GM12878 (cell line): ENCODE measurements around the gene DLK1. TPM values are rescaled to one million over a fixed set of nuclear protein-coding genes. Genes with fewer than 3 reads are reported as not detected.

Source experiments
- ATAC-seq: fragments of 200-7000 bp; cut with Tn5 transposase; 3 replicates; pipeline ENCODE4 v1.9.1; 2020; ENCODE audit warnings: mild to moderate bottlenecking, moderate library complexity
- BruUV-seq: library from RNA; stranded (reverse); fragments of 400-500 nt; replicated peaks from 2 replicates; lab custom pipeline; 2021; lab: Mats Ljungman, UMichigan
- CTCF ChIA-PET: fragments of 300-600 bp; sonication (Branson Sonifier 250); formaldehyde crosslinking; extraction: SDS; loops from one replicate; lab custom pipeline; 2021; ENCODE audit warnings: inconsistent platforms; lab: Yijun Ruan, JAX
- POLR2A ChIA-PET: fragments of 350-600 bp; formaldehyde crosslinking; extraction: SDS; loops from one replicate; lab custom pipeline; 2021; ENCODE audit warnings: inconsistent platforms; lab: Charles Lee
- RAD21 ChIA-PET: fragments of 300-600 bp; sonication (Branson Sonifier 250); formaldehyde crosslinking; loops from one replicate; lab custom pipeline; 2023; ENCODE audit warnings: antibody characterized with exemption; ENCODE audit not compliant: unreplicated experiment; lab: Charles Lee
- SMC1A ChIA-PET: fragments of 300-600 bp; sonication (Branson Sonifier 250); formaldehyde crosslinking; loops from one replicate; lab custom pipeline; 2023; ENCODE audit not compliant: unreplicated experiment, uncharacterized antibody; lab: Charles Lee
- DNase-seq: peaks from one replicate; pipeline ENCODE4 v3.0.0-alpha.2; 2011; ENCODE audit warnings: low read depth, low spot score
- FAIRE-seq: peaks from 3 replicates; lab custom pipeline; 2011; peaks lifted over from hg19 to GRCh38; lab: Jason Lieb, UNC
- H2AFZ ChIP-seq: 2 replicates; pipeline ENCODE4 v1.6.0; 2011; ENCODE audit warnings: low read depth, low read length, control low read depth; ENCODE audit not compliant: control insufficient read depth
- H3K27ac ChIP-seq: 2 replicates; pipeline ENCODE4 v1.5.1; 2011; ENCODE audit warnings: control low read depth; ENCODE audit not compliant: control insufficient read depth, insufficient read depth
- H3K27me3 ChIP-seq, 2 experiments: replicated peaks in 1 of 2; 2 replicates each; pipeline versions ENCODE4 v1.6.0 to v1.6.1; 2011; ENCODE audit warnings: low read length in 1 of 2; ENCODE audit not compliant: control insufficient read depth in 2 of 2, insufficient read depth in 2 of 2
- H3K36me3 ChIP-seq, 2 experiments: 2 replicates each; pipeline ENCODE4 v1.5.1; 2011; ENCODE audit warnings: low read length in 1 of 2; ENCODE audit not compliant: control insufficient read depth in 2 of 2, insufficient read depth in 2 of 2
- H3K4me1 ChIP-seq: 2 replicates; pipeline ENCODE4 v1.6.1; 2011; ENCODE audit warnings: mild to moderate bottlenecking, low read length, moderate library complexity, mixed read lengths; ENCODE audit not compliant: control insufficient read depth, insufficient read depth
- H3K4me2 ChIP-seq: 2 replicates; pipeline ENCODE4 v1.6.0; 2011; ENCODE audit warnings: control low read depth; ENCODE audit not compliant: control insufficient read depth, insufficient read depth
- H3K4me3 ChIP-seq: fragments of 200-600 bp; sonication (generic); 2 replicates; pipeline ENCODE4 v1.5.1; 2016
- H3K79me2 ChIP-seq: 2 replicates; pipeline ENCODE4 v1.6.0; 2011; ENCODE audit warnings: low read length; ENCODE audit not compliant: control insufficient read depth, insufficient read depth
- H3K9ac ChIP-seq: 2 replicates; pipeline ENCODE4 v1.8.0; 2011; ENCODE audit warnings: low read length, control low read depth, mixed read lengths; ENCODE audit not compliant: control insufficient read depth, insufficient read depth
- H3K9me3 ChIP-seq: replicated peaks from 3 replicates; pipeline ENCODE4 v1.5.1; 2011; ENCODE audit warnings: mild to moderate bottlenecking, low read length; ENCODE audit not compliant: control insufficient read depth, insufficient read depth
- H4K20me1 ChIP-seq: 2 replicates; pipeline ENCODE4 v1.6.0; 2011; ENCODE audit not compliant: control insufficient read depth, insufficient read depth
- HDAC6 ChIP-seq: fragments of 200-600 bp; sonication (generic); IDR thresholded peaks from one replicate; pipeline ENCODE4 v1.8.0; 2017; ENCODE audit warnings: antibody characterized with exemption; ENCODE audit not compliant: unreplicated experiment
- IRF4 ChIP-seq: IDR thresholded peaks from 2 replicates; pipeline ENCODE4 v1.6.1; 2011; ENCODE audit warnings: low read depth, low read length
- JUND ChIP-seq: IDR thresholded peaks from 2 replicates; pipeline ENCODE4 v1.6.1; 2012; ENCODE audit warnings: low read depth, mild to moderate bottlenecking, low read length, improper control_type of control experiment, moderate library complexity
- MXI1 ChIP-seq: fragments of 150-350 bp; IDR thresholded peaks from 2 replicates; pipeline ENCODE4 v1.6.1; 2011; ENCODE audit warnings: low read depth, mild to moderate bottlenecking, inconsistent platforms, low read length, improper control_type of control experiment
- RUNX3 ChIP-seq: IDR thresholded peaks from 2 replicates; pipeline ENCODE4 v1.6.1; 2012; ENCODE audit warnings: low read length, inconsistent platforms
- STAT1 ChIP-seq: fragments of 450-650 bp; conservative IDR thresholded peaks from 2 replicates; pipeline ENCODE4 v1.6.1; 2014; ENCODE audit warnings: antibody characterized with exemption, mild to moderate bottlenecking
- YBX1 ChIP-seq: fragments of 450-650 bp; IDR thresholded peaks from 2 replicates; pipeline ENCODE4 v1.6.1; 2016; ENCODE audit warnings: antibody characterized with exemption
- ZNF622 ChIP-seq: fragments of 450-650 bp; IDR thresholded peaks from 2 replicates; pipeline ENCODE4 v1.6.1; 2017; ENCODE audit warnings: mild to moderate bottlenecking, inconsistent platforms
- WGBS: methylation state at CpG from one replicate; pipeline ENCODE4 v1.1.6; 2016; ENCODE audit warnings: low lambda C conversion rate; ENCODE audit not compliant: insufficient replicate concordance, insufficient coverage; ENCODE audit errors: missing lambda C conversion rate; 5-methylcytosine and 5-hydroxymethylcytosine counted together
- in situ Hi-C: fragments of 300-500 bp; cut with MboI; formaldehyde crosslinking; loops from 9 replicates; pipeline ENCODE4 v1.14.3; 2018; ENCODE audit warnings: mixed read lengths
- intact Hi-C: fragments of 100-400 bp; cut with micrococcal nuclease; formaldehyde crosslinking; loops from one replicate; pipeline ENCODE4 v1.14.2; 2022; ENCODE audit not compliant: unreplicated experiment
- polyA plus RNA-seq, 11 experiments: library from polyadenylated mRNA; depleted of rRNA in 4 of 11; unstranded in 6 of 11; stranded (reverse) in 5 of 11; fragments of >200 nt; fragmentation: Nextera tagmentation in 4 of 11; fragmentation: Illumina TruSeq in 1 of 11; extraction: Ambion mirVana in 4 of 11; extraction: Trizol in 1 of 11; gene quantifications; 1 replicate in 1 of 11; 2 replicates in 10 of 11; pipeline versions ENCODE4 v1.2.1 to v1.2.3, GENCODE V29; 2011 to 2016; ENCODE audit warnings: inconsistent platforms in 2 of 11, missing spikeins in 2 of 11, low read depth in 1 of 11
- total RNA-seq, 4 experiments: library from RNA; depleted of rRNA in 3 of 4; stranded (reverse); fragments of >200 nt in 3 of 4; fragmentation: Illumina TruSeq in 1 of 4; extraction: Trizol in 1 of 4; gene quantifications; 2 replicates each; pipeline versions ENCODE4 v1.2.1 to v1.2.3, GENCODE V29; 2013 to 2021

Gene DLK1
- total and polyA plus RNA-seq, 10 of the 15 experiments (the other 5 are each of a cell fraction or from before 2014, with no cell fraction given): 0.87 TPM; not detected in 9

DNA sequence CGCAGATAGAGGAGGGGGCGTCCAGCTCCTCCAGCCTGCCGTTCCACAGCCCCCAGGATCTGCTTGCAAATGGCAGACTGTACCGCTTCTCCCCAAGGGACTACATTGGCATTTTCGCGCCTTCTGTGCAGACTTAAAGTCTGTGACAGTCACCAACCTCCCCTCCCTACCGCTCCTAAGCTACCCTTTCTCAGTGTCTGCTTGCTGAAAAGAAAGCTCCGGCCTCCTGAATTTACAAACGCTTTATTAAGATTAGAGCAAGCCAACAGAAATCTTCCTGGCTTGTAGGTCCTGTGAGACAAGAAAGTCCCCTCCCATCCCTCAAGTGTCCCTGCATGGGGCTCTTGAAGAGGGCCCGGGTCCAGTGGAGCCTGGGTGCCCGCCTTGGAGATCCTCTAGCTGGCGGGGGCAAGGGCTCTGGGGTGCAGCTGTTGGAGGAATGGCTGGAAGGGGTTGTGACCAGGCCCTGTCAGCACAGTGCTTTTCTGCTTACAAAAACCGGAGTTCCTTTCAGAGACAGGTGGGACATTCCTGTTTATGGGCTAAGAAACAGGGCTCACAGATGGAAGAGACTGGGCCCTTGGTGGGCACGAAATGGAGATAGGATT lies 2.8 kb upstream of the DLK1 start (continued):
- TF ChIP-seq HDAC6 (no peak), ZNF622 (no peak), MXI1 (no peak)

DNA sequence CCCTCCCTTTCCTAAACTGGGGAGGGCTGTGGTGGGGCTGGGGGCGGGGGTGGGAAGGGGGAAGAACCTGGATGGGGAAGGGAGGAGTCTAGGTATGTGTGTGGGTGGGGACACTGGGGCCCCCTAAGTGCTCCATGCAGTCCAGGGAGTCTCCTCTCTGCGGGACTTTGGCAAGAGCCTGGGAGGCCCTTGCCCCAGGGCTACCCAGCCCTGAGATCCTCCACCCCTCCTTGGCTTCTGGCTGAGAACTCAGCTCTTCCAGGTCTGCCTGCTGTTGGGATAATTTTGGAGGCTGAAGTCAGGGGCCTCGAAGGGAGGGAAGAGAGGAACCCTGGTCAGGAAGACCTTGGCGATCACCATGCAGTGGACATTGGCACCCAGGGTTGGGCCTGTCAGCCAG lies 2.2 kb upstream of the DLK1 start:
- H3K9ac ChIP-seq: no peak overlapping the region
- POLR2A ChIA-PET: no interaction called here
- no peak overlapping the region for H3K4me3 ChIP-seq
- H3K4me1 ChIP-seq: no peaks in the 10 kb centered on the region
- H3K36me3 ChIP-seq: no peaks in the 10 kb centered on the region
- SMC1A ChIA-PET: no interaction called here
- no peaks in the 10 kb centered on the region for H3K9me3 ChIP-seq
- no peak overlapping the region for H3K4me2 ChIP-seq
- in situ Hi-C loops: no loop called here
- no peaks in the 10 kb centered on the region for H3K79me2 ChIP-seq
- RAD21 ChIA-PET: no interaction called here
- FAIRE-seq (no peak), DNase-seq (no peak), ATAC-seq (no peak)
- no peak overlapping the region for H3K27ac ChIP-seq
- CTCF ChIA-PET: no interaction called here
- TF ChIP-seq IRF4: no peak
- TF ChIP-seq JUND: no peak
- TF ChIP-seq YBX1: no peak
- no peak for TF ChIP-seq STAT1
- no peak for TF ChIP-seq RUNX3
- no peak overlapping the region for H2AFZ ChIP-seq
- no TSS peak for BruUV-seq
- no peaks in the 10 kb centered on the region for H4K20me1 ChIP-seq
- H3K27me3 ChIP-seq: peaks cover 2% of the 10 kb centered on the region in 2 experiments; a peak in 3 of 4 replicates
- WGBS: 35% methylated on average over 3 of the region's 4 CpGs
- intact Hi-C loops: no loop called here
